SK-N-SH treated with all-trans-retinoic acid at 6 μM for 48 hours (cell line): ENCODE results near the gene PLCB1.

Experiments
- ATAC-seq: fragments of 200-7000 bp; cut with Tn5 transposase; 3 replicates; pipeline ENCODE4 v1.9.1; 2020; ENCODE audit warnings: mild to moderate bottlenecking, moderate library complexity
- ARNTL ChIP-seq: fragments of 450-650 bp; formaldehyde crosslinking; IDR thresholded peaks from 2 replicates; pipeline ENCODE4 v1.5.0; 2020; ENCODE audit warnings: low read depth, mild to moderate bottlenecking, moderate library complexity, borderline replicate concordance
- BACH2 ChIP-seq: fragments of 250-450 bp; sonication (Bioruptor Pico); IDR thresholded peaks from 2 replicates; pipeline ENCODE4 v1.9.0; 2021; ENCODE audit warnings: mild to moderate bottlenecking, borderline replicate concordance
- CREB5 ChIP-seq: fragments of 250-450 bp; sonication (Bioruptor Pico); IDR thresholded peaks from 2 replicates; pipeline ENCODE4 v1.5.1; 2020; ENCODE audit warnings: low read depth, mild to moderate bottlenecking, moderate library complexity
- CSDC2 ChIP-seq: fragments of 250-450 bp; sonication (Bioruptor Pico); IDR thresholded peaks from 2 replicates; pipeline ENCODE4 v1.5.0; 2020; ENCODE audit warnings: mild to moderate bottlenecking, moderate library complexity
- CSRNP3 ChIP-seq: fragments of 250-450 bp; sonication (Bioruptor Pico); IDR thresholded peaks from 2 replicates; pipeline ENCODE4 v1.5.1; 2021; ENCODE audit warnings: mild to moderate bottlenecking, moderate library complexity
- ESRRG ChIP-seq: fragments of 250-450 bp; sonication (Bioruptor Pico); IDR thresholded peaks from 2 replicates; pipeline ENCODE4 v1.6.1; 2021; ENCODE audit warnings: mild to moderate bottlenecking
- GLIS3 ChIP-seq: fragments of 250-450 bp; sonication (Bioruptor Pico); IDR thresholded peaks from 2 replicates; pipeline ENCODE4 v1.5.0; 2020; ENCODE audit warnings: mild to moderate bottlenecking, moderate library complexity
- ISL1 ChIP-seq: fragments of 250-450 bp; sonication (Bioruptor Pico); IDR thresholded peaks from 2 replicates; pipeline ENCODE4 v2.1.2; 2022; ENCODE audit warnings: mild to moderate bottlenecking, moderate library complexity
- OSR1 ChIP-seq: fragments of 250-450 bp; sonication (Bioruptor Pico); IDR thresholded peaks from 2 replicates; pipeline ENCODE4 v1.8.0; 2022; ENCODE audit warnings: moderate library complexity, mild to moderate bottlenecking, inconsistent platforms
- PATZ1 ChIP-seq: fragments of 250-450 bp; sonication (Bioruptor Pico); IDR thresholded peaks from 2 replicates; pipeline ENCODE4 v1.8.0; 2020; ENCODE audit warnings: mild to moderate bottlenecking, moderate library complexity, borderline replicate concordance
- POU6F1 ChIP-seq: fragments of 250-450 bp; sonication (Bioruptor Pico); IDR thresholded peaks from 2 replicates; pipeline ENCODE4 v1.8.0; 2021; ENCODE audit warnings: low read depth, mild to moderate bottlenecking, moderate library complexity, borderline replicate concordance
- RARB ChIP-seq: fragments of 250-450 bp; sonication (Bioruptor Pico); IDR thresholded peaks from 2 replicates; pipeline ENCODE4 v1.8.0; 2021; ENCODE audit warnings: mild to moderate bottlenecking, moderate library complexity
- SNAI2 ChIP-seq: fragments of 250-450 bp; sonication (Bioruptor Pico); IDR thresholded peaks from 2 replicates; pipeline ENCODE4 v1.5.0; 2020; ENCODE audit warnings: mild to moderate bottlenecking, moderate library complexity
- TCF4 ChIP-seq: fragments of 250-450 bp; sonication (Bioruptor Pico); IDR thresholded peaks from 2 replicates; pipeline ENCODE4 v1.8.0; 2021; ENCODE audit warnings: mild to moderate bottlenecking, moderate library complexity, borderline replicate concordance
- TOX ChIP-seq: fragments of 250-450 bp; sonication (Bioruptor Pico); IDR thresholded peaks from 2 replicates; pipeline ENCODE4 v1.8.0; 2021; ENCODE audit warnings: mild to moderate bottlenecking, moderate library complexity, borderline replicate concordance
- ZC3H10 ChIP-seq: fragments of 250-450 bp; sonication (Bioruptor Pico); IDR thresholded peaks from 2 replicates; pipeline ENCODE4 v1.5.1; 2021; ENCODE audit warnings: mild to moderate bottlenecking, moderate library complexity
- ZFP3 ChIP-seq: fragments of 250-450 bp; sonication (Bioruptor Pico); IDR thresholded peaks from 2 replicates; pipeline ENCODE4 v1.5.0; 2020; ENCODE audit warnings: mild to moderate bottlenecking, moderate library complexity
- ZNF565 ChIP-seq: fragments of 450-650 bp; formaldehyde crosslinking; conservative IDR thresholded peaks from 2 replicates; pipeline ENCODE4 v1.5.0; 2020; ENCODE audit warnings: low read depth, mild to moderate bottlenecking, moderate library complexity
- ZNF70 ChIP-seq: fragments of 450-650 bp; formaldehyde crosslinking; IDR thresholded peaks from 2 replicates; pipeline ENCODE4 v1.5.0; 2020; ENCODE audit warnings: mild to moderate bottlenecking, moderate library complexity
- ZNF8 ChIP-seq: fragments of 450-650 bp; formaldehyde crosslinking; IDR thresholded peaks from 2 replicates; pipeline ENCODE4 v1.5.0; 2020; ENCODE audit warnings: mild to moderate bottlenecking, moderate library complexity
- TF ChIP-seq, protein P1 (sequence below): fragments of 250-450 bp; sonication (Bioruptor Pico); IDR thresholded peaks from 2 replicates; pipeline ENCODE4 v1.5.0; 2020; ENCODE audit warnings: mild to moderate bottlenecking, moderate library complexity

PLCB1 gene

GRCh38 chr20:8386991-8387390, 254.9 kb downstream of the PLCB1 start (continued):
- TF ChIP-seq PATZ1 (CRISPR knock-in tag) (no peak), ARNTL (CRISPR knock-in tag) (no peak)

DNA sequence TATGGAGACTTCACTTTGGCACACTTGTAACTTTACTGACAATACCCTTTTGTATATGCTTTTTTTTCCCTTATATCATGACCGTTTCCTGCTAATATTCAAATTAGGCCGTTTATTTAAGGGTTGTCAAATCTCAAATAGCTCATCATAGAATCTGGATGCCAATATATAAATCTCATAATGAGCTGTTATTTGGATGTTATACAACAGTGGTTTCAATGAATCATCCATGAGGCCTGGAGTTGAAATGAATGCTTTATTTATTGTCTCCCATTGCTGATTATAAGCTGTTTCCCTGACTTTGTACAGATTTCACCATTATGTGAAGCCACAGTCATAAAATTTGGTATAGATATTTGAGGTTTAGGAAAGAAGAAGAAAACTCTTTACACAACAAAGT, 256.1 kb downstream of the PLCB1 start:
- TF ChIP-seq SNAI2 (CRISPR knock-in tag) (no peak), ZNF8 (CRISPR knock-in tag) (no peak), RARB (no peak), CREB5 (CRISPR knock-in tag) (no peak), PATZ1 (CRISPR knock-in tag) (no peak), BACH2 (no peak), POU6F1 (CRISPR knock-in tag) (no peak), ZNF70 (no peak), CSDC2 (CRISPR knock-in tag) (no peak), ZNF565 (CRISPR knock-in tag) (no peak), OSR1 (CRISPR knock-in tag) (no peak), ESRRG (CRISPR knock-in tag) (no peak), ZFP3 (CRISPR knock-in tag) (no peak), TCF4 (CRISPR knock-in tag) (no peak), TOX (CRISPR knock-in tag) (peak; percentile 89), ARNTL (CRISPR knock-in tag) (no peak), ISL1 (peak; percentile 71), ZC3H10 (CRISPR knock-in tag) (0 out of 2 replicates have a peak, but pooled peaks have one; percentile 44)
- peak; percentile 58 for ATAC-seq

DNA sequence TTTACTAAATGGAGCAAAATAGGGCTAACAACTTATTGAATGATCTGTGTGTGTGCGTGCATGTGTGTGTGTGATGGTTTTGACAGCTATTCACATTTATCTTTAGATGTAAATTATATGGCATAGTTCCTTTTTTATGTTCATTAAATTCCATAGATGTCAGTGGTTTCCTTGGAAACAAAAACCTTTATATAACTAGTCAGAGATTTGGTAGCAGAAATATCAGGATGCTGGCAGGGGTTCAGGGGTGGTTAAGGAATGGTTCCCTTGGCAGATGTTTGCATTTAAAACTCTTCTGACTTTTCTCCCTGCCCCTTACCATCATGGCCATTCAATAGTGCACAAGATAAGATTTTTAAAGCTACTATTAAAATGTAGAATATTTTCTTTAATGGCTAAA, 256.6 kb downstream of the PLCB1 start:
- ATAC-seq: peak; percentile 58
- TF ChIP-seq BACH2 (no peak), ARNTL (CRISPR knock-in tag) (no peak), RARB (no peak), CSRNP3 (CRISPR knock-in tag) (no peak), GLIS3 (CRISPR knock-in tag) (no peak), PATZ1 (CRISPR knock-in tag) (no peak), POU6F1 (CRISPR knock-in tag) (no peak), ESRRG (CRISPR knock-in tag) (no peak), TOX (CRISPR knock-in tag) (no peak), ZNF70 (no peak), CREB5 (CRISPR knock-in tag) (no peak), ZFP3 (CRISPR knock-in tag) (no peak)
- TF ChIP-seq, protein P1, sequence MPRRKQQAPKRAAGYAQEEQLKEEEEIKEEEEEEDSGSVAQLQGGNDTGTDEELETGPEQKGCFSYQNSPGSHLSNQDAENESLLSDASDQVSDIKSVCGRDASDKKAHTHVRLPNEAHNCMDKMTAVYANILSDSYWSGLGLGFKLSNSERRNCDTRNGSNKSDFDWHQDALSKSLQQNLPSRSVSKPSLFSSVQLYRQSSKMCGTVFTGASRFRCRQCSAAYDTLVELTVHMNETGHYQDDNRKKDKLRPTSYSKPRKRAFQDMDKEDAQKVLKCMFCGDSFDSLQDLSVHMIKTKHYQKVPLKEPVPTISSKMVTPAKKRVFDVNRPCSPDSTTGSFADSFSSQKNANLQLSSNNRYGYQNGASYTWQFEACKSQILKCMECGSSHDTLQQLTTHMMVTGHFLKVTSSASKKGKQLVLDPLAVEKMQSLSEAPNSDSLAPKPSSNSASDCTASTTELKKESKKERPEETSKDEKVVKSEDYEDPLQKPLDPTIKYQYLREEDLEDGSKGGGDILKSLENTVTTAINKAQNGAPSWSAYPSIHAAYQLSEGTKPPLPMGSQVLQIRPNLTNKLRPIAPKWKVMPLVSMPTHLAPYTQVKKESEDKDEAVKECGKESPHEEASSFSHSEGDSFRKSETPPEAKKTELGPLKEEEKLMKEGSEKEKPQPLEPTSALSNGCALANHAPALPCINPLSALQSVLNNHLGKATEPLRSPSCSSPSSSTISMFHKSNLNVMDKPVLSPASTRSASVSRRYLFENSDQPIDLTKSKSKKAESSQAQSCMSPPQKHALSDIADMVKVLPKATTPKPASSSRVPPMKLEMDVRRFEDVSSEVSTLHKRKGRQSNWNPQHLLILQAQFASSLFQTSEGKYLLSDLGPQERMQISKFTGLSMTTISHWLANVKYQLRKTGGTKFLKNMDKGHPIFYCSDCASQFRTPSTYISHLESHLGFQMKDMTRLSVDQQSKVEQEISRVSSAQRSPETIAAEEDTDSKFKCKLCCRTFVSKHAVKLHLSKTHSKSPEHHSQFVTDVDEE (CRISPR knock-in tag): no peak
